Measurements from ENCODE around the gene DHCR24. TPM values are rescaled to one million over a fixed set of nuclear protein-coding genes. Genes with fewer than 3 reads are reported as not detected.

DHCR24 gene
- total and polyA plus RNA-seq, 2 of the 13 experiments (the other 11 are each of a cell fraction or from before 2014, with no cell fraction given): 374 to 448 TPM

DNA sequence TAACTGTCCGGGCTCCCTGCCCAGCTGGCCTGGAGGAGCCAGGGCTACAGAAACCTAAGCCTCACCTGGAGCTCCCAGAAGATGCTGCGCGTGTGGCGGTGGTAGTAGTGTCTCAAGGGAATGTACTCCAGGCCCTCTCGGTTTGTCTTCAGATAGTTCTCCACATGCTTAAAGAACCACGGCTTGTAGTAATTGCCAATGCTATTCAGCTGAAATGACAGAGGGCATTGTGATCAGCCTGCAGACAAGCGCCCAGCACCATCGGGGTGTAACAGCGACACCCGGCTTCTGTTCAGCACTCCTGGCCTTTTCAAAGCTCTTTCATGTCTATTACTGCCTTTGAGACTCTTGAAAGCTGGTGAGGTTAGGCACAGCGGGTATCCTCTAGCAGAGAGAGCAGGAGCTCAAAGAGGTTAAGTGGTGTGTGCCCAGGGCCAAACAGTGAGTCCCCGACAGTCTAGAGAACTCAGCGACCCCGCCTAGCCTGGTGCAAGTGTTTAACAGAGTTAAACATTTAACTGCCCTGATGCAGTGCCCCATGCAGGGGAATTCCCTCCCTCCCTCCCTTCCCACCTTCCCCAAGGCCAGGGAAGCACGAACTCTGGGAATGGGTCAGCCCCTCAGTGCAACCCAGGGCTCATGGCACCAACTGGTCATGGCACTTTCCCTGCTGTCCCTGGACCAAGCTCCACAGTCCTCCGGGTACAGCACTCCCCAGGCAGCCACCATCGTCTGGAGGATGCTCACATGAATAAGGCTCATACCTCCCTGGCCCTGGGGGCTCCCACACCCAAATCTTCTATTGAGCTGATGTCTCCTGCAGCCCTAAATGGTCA lies 21.5 kb downstream of the DHCR24 start (continued):
- TF ChIP-seq, protein P1, sequence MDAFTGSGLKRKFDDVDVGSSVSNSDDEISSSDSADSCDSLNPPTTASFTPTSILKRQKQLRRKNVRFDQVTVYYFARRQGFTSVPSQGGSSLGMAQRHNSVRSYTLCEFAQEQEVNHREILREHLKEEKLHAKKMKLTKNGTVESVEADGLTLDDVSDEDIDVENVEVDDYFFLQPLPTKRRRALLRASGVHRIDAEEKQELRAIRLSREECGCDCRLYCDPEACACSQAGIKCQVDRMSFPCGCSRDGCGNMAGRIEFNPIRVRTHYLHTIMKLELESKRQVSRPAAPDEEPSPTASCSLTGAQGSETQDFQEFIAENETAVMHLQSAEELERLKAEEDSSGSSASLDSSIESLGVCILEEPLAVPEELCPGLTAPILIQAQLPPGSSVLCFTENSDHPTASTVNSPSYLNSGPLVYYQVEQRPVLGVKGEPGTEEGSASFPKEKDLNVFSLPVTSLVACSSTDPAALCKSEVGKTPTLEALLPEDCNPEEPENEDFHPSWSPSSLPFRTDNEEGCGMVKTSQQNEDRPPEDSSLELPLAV (CRISPR knock-in tag; conservative IDR thresholded peaks at IDR 0.05; ENCODE audit: low read depth): no peak
- TF ChIP-seq TBX2 (CRISPR knock-in tag; IDR thresholded peaks at IDR 0.05; ENCODE audit: borderline replicate concordance) (peak; percentile 90; the same call in 1 of the 2 replicates), CC2D1A (CRISPR knock-in tag; IDR thresholded peaks at IDR 0.05) (no peak), HHEX (CRISPR knock-in tag; IDR thresholded peaks at IDR 0.05) (no peak), ARHGAP35 (CRISPR knock-in tag; IDR thresholded peaks at IDR 0.05; ENCODE audit: borderline replicate concordance) (no peak), ATM (IDR thresholded peaks at IDR 0.05; ENCODE audit: borderline replicate concordance) (no peak), ZNF460 (CRISPR knock-in tag; IDR thresholded peaks at IDR 0.05; ENCODE audit: borderline replicate concordance) (no peak), ZNF569 (CRISPR knock-in tag; IDR thresholded peaks at IDR 0.05; ENCODE audit: borderline replicate concordance) (no peak), HMGA1 (CRISPR knock-in tag; conservative IDR thresholded peaks at IDR 0.05) (no peak), TBL1XR1 (IDR thresholded peaks at IDR 0.05; ENCODE audit: borderline replicate concordance, low read length, partially characterized antibody) (peak; percentile 13), PCBP2 (optimal IDR thresholded peaks at IDR 0.05; ENCODE audit: low read depth, low read length, poor library complexity, severe bottlenecking) (no peak), ZNF253 (CRISPR knock-in tag; IDR thresholded peaks at IDR 0.05; ENCODE audit: borderline replicate concordance) (no peak), CHCHD3 (CRISPR knock-in tag; IDR thresholded peaks at IDR 0.05) (no peak), HOMEZ (CRISPR knock-in tag; IDR thresholded peaks at IDR 0.05; ENCODE audit: low read depth) (0 out of 2 replicates have a peak, but pooled peaks have one; percentile 33), GRHL1 (CRISPR knock-in tag; conservative IDR thresholded peaks at IDR 0.05) (no peak), ZFP36L1 (CRISPR knock-in tag; IDR thresholded peaks at IDR 0.05) (no peak; the same call in 1 of the 2 replicates), SMYD3 (CRISPR knock-in tag; IDR thresholded peaks at IDR 0.05) (peak; percentile 86), ZSCAN31 (CRISPR knock-in tag; IDR thresholded peaks at IDR 0.05; ENCODE audit: low read depth) (0 out of 2 replicates have a peak, but pooled peaks have one; percentile 52), ZNF180 (CRISPR knock-in tag; IDR thresholded peaks at IDR 0.05; ENCODE audit: borderline replicate concordance, low read depth) (no peak), ZNF382 (CRISPR knock-in tag; IDR thresholded peaks at IDR 0.05; ENCODE audit: borderline replicate concordance) (no peak)
- TF ChIP-seq, protein P2, sequence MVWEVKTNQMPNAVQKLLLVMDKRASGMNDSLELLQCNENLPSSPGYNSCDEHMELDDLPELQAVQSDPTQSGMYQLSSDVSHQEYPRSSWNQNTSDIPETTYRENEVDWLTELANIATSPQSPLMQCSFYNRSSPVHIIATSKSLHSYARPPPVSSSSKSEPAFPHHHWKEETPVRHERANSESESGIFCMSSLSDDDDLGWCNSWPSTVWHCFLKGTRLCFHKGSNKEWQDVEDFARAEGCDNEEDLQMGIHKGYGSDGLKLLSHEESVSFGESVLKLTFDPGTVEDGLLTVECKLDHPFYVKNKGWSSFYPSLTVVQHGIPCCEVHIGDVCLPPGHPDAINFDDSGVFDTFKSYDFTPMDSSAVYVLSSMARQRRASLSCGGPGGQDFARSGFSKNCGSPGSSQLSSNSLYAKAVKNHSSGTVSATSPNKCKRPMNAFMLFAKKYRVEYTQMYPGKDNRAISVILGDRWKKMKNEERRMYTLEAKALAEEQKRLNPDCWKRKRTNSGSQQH (CRISPR knock-in tag; IDR thresholded peaks at IDR 0.05; ENCODE audit: low read depth): no peak
- TF ChIP-seq, protein P3, sequence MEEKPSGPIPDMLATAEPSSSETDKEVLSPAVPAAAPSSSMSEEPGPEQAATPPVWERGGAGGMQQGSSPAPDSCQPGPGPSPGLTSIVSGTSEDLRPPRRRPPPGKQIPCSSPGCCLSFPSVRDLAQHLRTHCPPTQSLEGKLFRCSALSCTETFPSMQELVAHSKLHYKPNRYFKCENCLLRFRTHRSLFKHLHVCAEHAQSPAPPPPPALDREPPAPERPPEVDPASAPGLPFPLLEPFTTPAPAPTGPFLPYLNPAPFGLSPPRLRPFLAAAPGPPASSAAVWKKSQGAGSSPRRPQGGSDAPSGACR (CRISPR knock-in tag; IDR thresholded peaks at IDR 0.05): no peak

All from HepG2 (cell line).